Heart left ventricle (tissue), 13 donors: Measurements from ENCODE around the gene DHPS.

Experiments used
- POLR2A ChIP-seq, 2 donors: fragments of 450-650 bp; IDR thresholded peaks; one replicate each; pipeline ENCODE4 v1.6.1; 2017; ENCODE audit warnings: antibody characterized with exemption in 2 of 2, mild to moderate bottlenecking in 2 of 2, moderate library complexity in 2 of 2
- TF ChIP-seq, protein P1 (sequence below), 12 donors: fragments of 200-600 bp; sonication (generic) in 4 of 12; IDR thresholded peaks; one replicate each; pipeline versions ENCODE4 v1.5.0 to v1.8.0; 2018 to 2022; ENCODE audit warnings: antibody characterized with exemption in 12 of 12, mild to moderate bottlenecking in 5 of 12
- donor health status: ischemic (EF 13 %, LVEDD 7.1; RV severe dilation, severe dysfunction).
- donor health status: DM: no; HTN: yes; CAD: no.
- donor health status: DM: no; HTN: no; CAD: no.
- donor health status: ischemic (EF 25% LVEDD 6.9; RV normal size, moderate dysfunction).
- donor health status: ischemic (EF 25% LVEDD 5.7; RV mildly dilated, moderate dysfunction).
- donor health status: ischemic (EF 35%, LVEDD 5.7; RV mildly dilated, moderate dysfunction).
- donor health status: nonischemic (EF 11% LVEDD 7.7; RV severe dilation, severe dysfunction).
- donor health status: DM: yes; HTN: yes; CAD: no.
- donor health status: PGD.
- donor health status: ischemic (EF 29% LVEDD 5.4; RV normal size, mild dysfunction).
- donor health status: nonischemic (EF 23%, LVEDD 6.1; RV moderate dilation, normal function).

DNA sequence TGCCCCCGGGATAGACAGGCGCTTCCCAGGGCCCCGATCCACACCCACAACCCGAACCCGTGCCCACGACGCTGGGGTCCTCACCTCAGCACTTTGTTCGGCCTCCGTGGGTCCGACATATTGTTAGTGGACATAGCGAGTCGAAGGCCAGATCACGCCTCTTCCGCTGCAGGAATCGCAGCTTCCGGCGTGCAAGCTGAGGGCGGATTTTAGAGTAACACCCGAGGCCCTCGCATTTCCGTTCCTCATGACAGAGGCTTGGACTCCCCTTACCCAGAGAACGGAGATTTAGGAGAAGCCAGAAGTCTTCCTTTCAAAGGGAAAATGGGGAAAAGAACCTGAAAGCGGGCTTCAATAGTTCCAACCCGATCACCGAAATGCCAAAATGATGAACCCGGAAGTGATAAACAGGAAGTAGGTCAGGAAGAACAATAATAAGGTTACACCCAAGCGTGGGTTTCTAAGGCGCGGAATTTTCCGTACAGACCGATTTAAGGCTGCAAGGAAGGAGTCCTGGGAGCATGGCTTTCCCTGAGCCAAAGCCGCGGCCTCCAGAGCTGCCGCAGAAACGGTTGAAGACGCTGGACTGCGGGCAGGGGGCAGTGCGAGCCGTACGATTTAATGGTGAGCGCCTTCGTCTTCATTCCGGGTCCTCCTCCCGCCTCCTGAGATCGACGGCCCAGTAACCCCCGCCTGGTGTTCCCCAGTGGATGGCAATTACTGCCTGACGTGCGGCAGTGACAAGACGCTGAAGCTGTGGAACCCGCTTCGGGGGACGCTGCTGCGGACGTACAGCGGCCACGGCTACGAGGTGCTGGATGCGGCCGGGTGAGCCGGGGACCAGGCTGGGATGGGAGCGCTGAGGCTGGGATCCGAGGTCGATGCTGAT is 12.2 kb downstream of the DHPS start:
- peak in 1 of 2 donors; percentile 9 for TF ChIP-seq POLR2A (IDR thresholded peaks at IDR 0.05)
- TF ChIP-seq, protein P1, sequence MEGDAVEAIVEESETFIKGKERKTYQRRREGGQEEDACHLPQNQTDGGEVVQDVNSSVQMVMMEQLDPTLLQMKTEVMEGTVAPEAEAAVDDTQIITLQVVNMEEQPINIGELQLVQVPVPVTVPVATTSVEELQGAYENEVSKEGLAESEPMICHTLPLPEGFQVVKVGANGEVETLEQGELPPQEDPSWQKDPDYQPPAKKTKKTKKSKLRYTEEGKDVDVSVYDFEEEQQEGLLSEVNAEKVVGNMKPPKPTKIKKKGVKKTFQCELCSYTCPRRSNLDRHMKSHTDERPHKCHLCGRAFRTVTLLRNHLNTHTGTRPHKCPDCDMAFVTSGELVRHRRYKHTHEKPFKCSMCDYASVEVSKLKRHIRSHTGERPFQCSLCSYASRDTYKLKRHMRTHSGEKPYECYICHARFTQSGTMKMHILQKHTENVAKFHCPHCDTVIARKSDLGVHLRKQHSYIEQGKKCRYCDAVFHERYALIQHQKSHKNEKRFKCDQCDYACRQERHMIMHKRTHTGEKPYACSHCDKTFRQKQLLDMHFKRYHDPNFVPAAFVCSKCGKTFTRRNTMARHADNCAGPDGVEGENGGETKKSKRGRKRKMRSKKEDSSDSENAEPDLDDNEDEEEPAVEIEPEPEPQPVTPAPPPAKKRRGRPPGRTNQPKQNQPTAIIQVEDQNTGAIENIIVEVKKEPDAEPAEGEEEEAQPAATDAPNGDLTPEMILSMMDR (IDR thresholded peaks at IDR 0.05), result peak in 1 of 12 donors; percentile 16
